ENCODE measurements around the gene TNF. TPM values are rescaled to one million over a fixed set of nuclear protein-coding genes. Genes with fewer than 3 reads are reported as not detected.

The TNF gene
- total RNA-seq, 1 experiment from 2014 or later = not detected

- H2AFZ ChIP-seq (ENCODE audit: low read length) = no peak overlapping the region
- H4K5ac ChIP-seq (ENCODE audit: insufficient read length, low read depth, low read length) = no peak overlapping the region
- H3K9me3 ChIP-seq (ENCODE audit: control insufficient read depth, low read depth, low read length) = no peaks in the 10 kb centered on the region
- H2BK12ac ChIP-seq (ENCODE audit: insufficient read length, low read depth, low read length) = no peak overlapping the region
- H3K36me3 Mint-ChIP-seq (ENCODE audit: insufficient read depth in 1 of 3, low read depth in 3 of 3) = no peaks in the 10 kb centered on the region
- H3K79me1 ChIP-seq (ENCODE audit: insufficient read depth, low read depth, low read length, poor library complexity, severe bottlenecking) = no peaks in the 10 kb centered on the region
- peaks cover 6 to 11% of the 10 kb centered on the region in 2 experiments for H3K4me1 Mint-ChIP-seq
- H3K18ac ChIP-seq (ENCODE audit: insufficient read length, low read depth, low read length) = no peak overlapping the region
- no peak overlapping the region for H3K56ac ChIP-seq (ENCODE audit: insufficient read length, low read depth, low read length)
- no peak overlapping the region for H3K4ac ChIP-seq (ENCODE audit: low read depth, low read length)
- DNase-seq = no peak
- H3K27ac ChIP-seq (ENCODE audit: insufficient read length, low read depth, low read length) = no peak overlapping the region
- H3K23ac ChIP-seq (ENCODE audit: insufficient read length, low read depth, low read length) = no peak overlapping the region
- H2BK20ac ChIP-seq (ENCODE audit: low read depth, low read length, poor library complexity, severe bottlenecking) = no peak overlapping the region
- H3K4me1 ChIP-seq (ENCODE audit: insufficient read depth, low read length) = peaks cover under 1% of the 10 kb centered on the region; the same call in 1 of the 2 replicates
- no peaks in the 10 kb centered on the region for H3K27me3 Mint-ChIP-seq (ENCODE audit: low read depth)
- no peaks in the 10 kb centered on the region for H3K27me3 ChIP-seq (ENCODE audit: insufficient read depth, low read length)
- H4K91ac ChIP-seq (ENCODE audit: insufficient read length, low read depth, low read length) = no peak overlapping the region
- H2BK15ac ChIP-seq (ENCODE audit: low read depth, low read length) = no peak overlapping the region
- no peaks in the 10 kb centered on the region for H4K20me1 ChIP-seq (ENCODE audit: control insufficient read depth, insufficient read depth, insufficient read length)
- H2BK5ac ChIP-seq (ENCODE audit: insufficient read length, low read length) = no peak overlapping the region
- H4K8ac ChIP-seq (replicated peaks; ENCODE audit: insufficient read length, low read depth, low read length) = no peak overlapping the region
- H2BK120ac ChIP-seq (ENCODE audit: low read depth, low read length, poor library complexity, severe bottlenecking) = no peak overlapping the region
- H2AK5ac ChIP-seq (ENCODE audit: insufficient read length, low read length) = no peak overlapping the region
- no peak overlapping the region; a peak in 1 of 5 replicates for H3K4me3 Mint-ChIP-seq
- no peak overlapping the region for H3K9ac ChIP-seq (ENCODE audit: extremely low read depth, insufficient read length, low read length)
- no peaks in the 10 kb centered on the region for H3K9me3 Mint-ChIP-seq
- H3K14ac ChIP-seq (ENCODE audit: insufficient read depth, low read length) = no peak overlapping the region
- H3K27ac Mint-ChIP-seq = no peak overlapping the region
- no peaks in the 10 kb centered on the region for H3K79me2 ChIP-seq (ENCODE audit: insufficient read depth, low read length)
- no peak for TF ChIP-seq CTCF (conservative IDR thresholded peaks at IDR 0.05)
- H3K23me2 ChIP-seq (ENCODE audit: insufficient read length, low read depth, low read length, poor library complexity, severe bottlenecking) = no peaks in the 10 kb centered on the region
- whole genome bisulfite sequencing (ENCODE audit: extremely low coverage, insufficient read length, low lambda C conversion rate) = no CpG with 5 or more reads among the region's 8 CpGs
- no peak overlapping the region for H3K4me2 ChIP-seq (ENCODE audit: insufficient read depth, insufficient read length, low read length)
- H3T11ph ChIP-seq (ENCODE audit: low read length) = no peak overlapping the region
Measured at GRCh38 chr6:31609519-31610406, 34.4 kb downstream of the TNF start.
